HG02852 (cell line): Measurements from ENCODE around the gene EIF4G3.
"Not testable (repeated sequence)": the region's sequence is repeated elsewhere in the genome, so short reads cannot be mapped to it uniquely, and the experiment has no call there.

Source experiments
- ATAC-seq: cut with Tn5 transposase; IDR thresholded peaks from one replicate; pipeline ENCODE4 v1.9.1; 2021; ENCODE audit warnings: mild to moderate bottlenecking, moderate library complexity; ENCODE audit not compliant: unreplicated experiment

EIF4G3 gene

GRCh38 chr1:21106709-21107108, 70.0 kb downstream of the EIF4G3 start:
- no peak for ATAC-seq

- ATAC-seq = no peak
Observed at GRCh38 chr1:21106238-21106637, 70.5 kb downstream of the EIF4G3 start.

- no peak for ATAC-seq
Observed at GRCh38 chr1:21105807-21106206, 70.9 kb downstream of the EIF4G3 start.

- ATAC-seq = no peak
Observed at GRCh38 chr1:21104683-21105082, 72.0 kb downstream of the EIF4G3 start.

- ATAC-seq = no peak
Observed at GRCh38 chr1:21100481-21100921, 76.2 kb downstream of the EIF4G3 start.

- no peak for ATAC-seq
Observed at GRCh38 chr1:21099869-21100131, 76.9 kb downstream of the EIF4G3 start.

GRCh38 chr1:21099034-21099868, 77.4 kb downstream of the EIF4G3 start:
- ATAC-seq = no peak

GRCh38 chr1:21098186-21098915, 78.3 kb downstream of the EIF4G3 start:
- no peak for ATAC-seq

- ATAC-seq = no peak
Observed at GRCh38 chr1:21097729-21098128, 79.0 kb downstream of the EIF4G3 start.

- no peak for ATAC-seq
Observed at GRCh38 chr1:21095976-21096375, 80.7 kb downstream of the EIF4G3 start.

- not testable (repeated sequence) for ATAC-seq
Observed at GRCh38 chr1:21094282-21094681, 82.4 kb downstream of the EIF4G3 start.

GRCh38 chr1:21093271-21093958, 83.3 kb downstream of the EIF4G3 start:
- not testable (repeated sequence) for ATAC-seq

- not testable (repeated sequence) for ATAC-seq
Observed at GRCh38 chr1:21092545-21092944, 84.2 kb downstream of the EIF4G3 start.

- ATAC-seq = not testable (repeated sequence)
Observed at GRCh38 chr1:21091053-21091690, 85.5 kb downstream of the EIF4G3 start.

GRCh38 chr1:21090463-21090862, 86.2 kb downstream of the EIF4G3 start:
- ATAC-seq = no peak

GRCh38 chr1:21089731-21090130, 87.0 kb downstream of the EIF4G3 start:
- ATAC-seq = no peak

GRCh38 chr1:21089299-21089698, 87.4 kb downstream of the EIF4G3 start:
- ATAC-seq = no peak

- no peak for ATAC-seq
Observed at GRCh38 chr1:21084111-21084810, 92.4 kb downstream of the EIF4G3 start.

- no peak for ATAC-seq
Observed at GRCh38 chr1:21082073-21082472, 94.6 kb downstream of the EIF4G3 start.

- no peak for ATAC-seq
Observed at GRCh38 chr1:21077085-21077484, 99.6 kb downstream of the EIF4G3 start.

- ATAC-seq = no peak
Observed at GRCh38 chr1:21072721-21073120, 104.0 kb downstream of the EIF4G3 start.
